NCI-H187 (cell line): Measurements from ENCODE around the gene DUOX1.
A peak's percentile ranks its signal among the peaks of the same experiment; 100 is the strongest.

Experiments used
- DNase-seq, 2 experiments: peaks; one replicate each; lab custom pipeline; 2025; lab: John Stamatoyannopoulos, UW

DUOX1 gene

DNA sequence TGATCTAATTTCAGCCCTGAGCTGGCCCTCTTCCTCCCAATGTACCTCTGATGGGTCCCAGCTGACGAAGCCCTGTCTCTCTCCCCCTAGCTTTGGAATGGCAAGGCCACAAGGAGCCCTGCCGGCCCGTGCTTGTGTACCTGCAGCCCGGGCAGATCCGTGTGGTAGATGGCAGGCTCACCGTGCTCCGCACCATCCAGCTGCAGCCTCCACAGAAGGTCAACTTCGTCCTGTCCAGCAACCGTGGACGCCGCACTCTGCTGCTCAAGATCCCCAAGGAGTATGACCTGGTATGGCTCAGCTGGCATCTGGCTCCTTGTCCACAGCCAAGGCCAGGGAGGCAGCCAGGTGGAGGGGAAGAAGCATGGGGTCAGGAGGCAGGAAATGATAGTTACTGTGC lies 14.2 kb downstream of the DUOX1 start:
- DNase-seq, result no peak

- no peak for DNase-seq
Measured at GRCh38 chr15:45144775-45145174, 15.0 kb downstream of the DUOX1 start.

- DNase-seq, result no peak
Measured at GRCh38 chr15:45146405-45146804, 16.6 kb downstream of the DUOX1 start.

- DNase-seq, result no peak
Measured at GRCh38 chr15:45147606-45148005, 17.8 kb downstream of the DUOX1 start.

- no peak for DNase-seq
Measured at GRCh38 chr15:45148076-45149059, 18.6 kb downstream of the DUOX1 start.

DNA sequence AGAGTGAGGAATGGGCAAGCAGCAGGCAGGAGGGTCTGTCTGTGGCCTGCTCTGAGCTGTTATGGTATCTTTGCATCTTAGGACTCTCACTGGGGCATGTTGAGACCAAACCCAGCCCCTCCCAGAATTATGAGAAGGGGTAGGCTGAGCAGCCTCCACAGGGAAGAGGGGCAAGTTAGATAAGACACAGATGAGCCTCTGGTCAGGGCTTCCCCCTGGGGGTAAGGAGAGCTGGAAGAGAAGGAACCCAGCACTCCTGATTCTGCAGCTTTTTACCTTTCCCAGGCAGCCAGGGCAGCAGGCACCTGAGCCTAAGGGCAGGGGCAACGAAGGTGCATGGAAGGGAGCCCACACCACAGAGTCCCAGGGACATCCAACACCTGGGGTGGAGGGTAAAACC lies 19.3 kb downstream of the DUOX1 start:
- no peak for DNase-seq

DNA sequence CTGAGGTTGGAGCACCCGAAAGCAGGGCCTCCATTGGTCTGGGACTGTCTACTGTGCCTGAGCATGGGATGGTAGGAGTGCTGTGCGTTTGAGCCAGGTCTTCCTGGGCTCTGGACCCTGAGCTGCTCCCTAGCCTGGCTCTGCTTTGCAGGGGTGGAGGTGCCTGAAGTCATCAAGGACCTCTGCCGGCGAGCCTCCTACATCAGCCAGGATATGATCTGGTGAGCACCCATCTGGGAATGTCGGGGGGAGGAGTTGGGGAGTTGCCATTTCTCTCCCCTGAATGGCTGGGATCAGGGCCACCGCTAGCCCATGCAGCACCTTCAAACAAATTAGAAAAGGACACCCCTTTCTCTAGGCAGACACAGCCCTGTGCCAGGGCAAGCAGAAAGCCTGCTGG lies 20.7 kb downstream of the DUOX1 start:
- no peak for DNase-seq

DNA sequence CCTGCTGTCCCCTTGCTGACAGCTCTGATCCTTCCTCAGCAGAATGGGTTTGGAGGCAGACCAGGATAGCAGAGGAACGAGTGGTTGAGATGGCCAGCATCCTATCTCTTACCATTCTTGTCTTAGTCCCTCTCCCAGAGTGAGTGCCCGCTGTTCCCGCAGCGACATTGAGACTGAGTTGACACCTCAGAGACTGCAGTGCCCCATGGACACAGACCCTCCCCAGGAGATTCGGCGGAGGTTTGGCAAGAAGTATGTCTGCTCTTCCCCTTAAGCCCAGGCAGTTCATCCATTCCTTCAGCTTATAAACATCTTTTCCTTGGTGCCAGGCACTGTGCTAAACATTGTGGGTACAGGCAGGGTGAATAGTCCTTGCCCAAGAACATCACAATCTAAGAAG lies 21.2 kb downstream of the DUOX1 start:
- DNase-seq, result no peak

- no peak for DNase-seq
Measured at GRCh38 chr15:45151998-45152828, 22.4 kb downstream of the DUOX1 start.

DNA sequence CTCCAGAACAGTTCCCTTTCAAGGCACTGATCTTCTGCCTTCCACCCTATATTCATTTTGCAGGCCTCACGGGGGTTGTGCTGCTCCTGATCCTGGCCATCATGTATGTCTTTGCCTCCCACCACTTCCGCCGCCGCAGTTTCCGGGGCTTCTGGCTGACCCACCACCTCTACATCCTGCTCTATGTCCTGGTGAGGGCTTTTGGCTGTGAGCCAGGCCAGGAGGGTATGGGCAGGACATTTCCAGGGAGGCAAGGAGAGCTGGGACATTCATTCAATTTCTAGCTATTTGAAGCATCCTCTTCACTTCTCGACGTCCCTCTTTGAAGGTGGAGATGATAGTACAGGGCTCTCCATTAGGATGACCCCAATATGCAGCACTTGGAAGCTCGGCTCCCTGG lies 25.9 kb downstream of the DUOX1 start:
- DNase-seq, result no peak

DNA sequence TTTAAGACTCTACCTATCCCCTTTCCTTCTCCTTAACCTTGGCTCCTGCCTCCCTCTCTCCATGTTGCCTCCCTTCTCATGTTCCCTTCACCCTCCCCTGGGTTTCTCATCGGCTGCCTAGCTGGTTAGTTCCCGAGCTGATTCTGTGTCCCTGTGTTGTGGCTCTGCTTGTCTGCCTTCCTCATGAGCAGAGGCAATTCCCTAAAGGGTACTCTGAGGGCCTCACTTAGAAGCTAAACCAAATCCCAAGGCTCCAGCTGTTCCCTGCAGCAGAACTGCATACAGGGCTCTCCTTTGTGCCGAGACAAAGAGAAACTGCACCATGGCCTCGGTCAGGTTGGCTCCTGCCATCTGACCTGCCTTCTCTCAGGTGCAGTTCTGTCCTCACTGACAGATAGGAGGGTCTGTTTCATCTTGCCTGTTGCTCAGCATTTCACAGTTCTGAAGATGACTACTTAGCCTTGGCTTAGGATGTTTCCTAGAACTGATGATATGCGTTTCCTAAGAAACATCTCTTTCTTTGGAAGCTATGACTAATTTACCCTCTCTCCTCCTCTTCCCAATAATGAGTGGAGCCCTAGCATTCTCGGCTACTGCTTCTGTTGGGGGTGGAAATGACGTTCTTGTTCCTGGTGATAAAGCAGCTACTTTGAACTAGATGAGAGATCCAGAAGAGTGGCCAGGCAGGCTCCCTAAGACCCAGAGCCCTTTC lies 27.1 kb downstream of the DUOX1 start:
- no peak for DNase-seq

- DNase-seq, result no peak
Measured at GRCh38 chr15:45157974-45158373, 28.2 kb downstream of the DUOX1 start.

DNA sequence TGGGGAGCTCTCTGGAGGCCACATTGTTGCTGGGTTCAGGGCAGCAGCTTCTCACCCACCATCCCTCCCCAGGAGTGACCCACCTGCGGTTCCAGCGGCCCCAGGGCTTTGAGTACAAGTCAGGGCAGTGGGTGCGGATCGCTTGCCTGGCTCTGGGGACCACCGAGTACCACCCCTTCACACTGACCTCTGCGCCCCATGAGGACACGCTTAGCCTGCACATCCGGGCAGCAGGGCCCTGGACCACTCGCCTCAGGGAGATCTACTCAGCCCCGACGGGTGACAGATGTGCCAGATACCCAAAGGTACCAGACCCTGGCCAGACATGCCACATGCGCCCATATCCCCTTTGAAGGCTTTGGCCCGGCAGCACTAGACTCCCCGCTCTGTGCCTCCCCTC lies 31.9 kb downstream of the DUOX1 start:
- DNase-seq, result no peak

DNA sequence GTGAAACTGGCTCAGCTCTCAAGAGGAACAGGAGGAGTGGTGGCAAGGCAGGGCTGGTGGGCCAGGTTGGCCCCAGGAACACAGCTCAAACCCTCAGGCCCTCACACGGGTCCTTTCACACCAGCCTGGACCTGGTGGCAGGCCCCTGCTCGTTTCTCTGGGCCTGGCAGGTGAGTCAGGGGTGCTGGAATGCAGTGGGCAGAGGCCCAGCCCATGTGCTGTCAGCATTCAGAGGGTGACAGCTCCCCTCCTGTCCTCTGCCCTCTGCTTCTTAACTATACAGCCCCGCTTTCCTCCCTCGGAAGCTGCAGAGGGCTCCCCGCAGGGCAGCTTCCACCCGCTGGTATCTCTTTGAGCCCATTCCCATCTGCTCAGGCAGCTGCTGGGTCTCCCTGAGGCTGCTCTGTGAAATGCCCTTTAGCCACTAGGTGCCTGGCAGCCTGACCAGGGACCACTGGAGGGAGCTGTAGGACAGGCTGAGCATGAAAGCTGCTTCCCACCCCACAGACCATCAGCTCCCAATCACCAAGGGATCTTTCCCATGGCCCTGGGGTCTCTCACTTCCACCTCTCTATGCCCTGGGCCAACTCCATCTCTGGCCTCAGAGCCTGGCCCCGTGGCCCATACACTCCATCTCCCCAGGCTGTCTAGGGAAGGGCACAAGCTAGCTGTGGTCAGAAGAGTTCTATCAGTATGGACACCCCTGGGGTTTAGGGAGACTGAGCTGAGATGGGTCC lies 33.1 kb downstream of the DUOX1 start:
- peak in 1 of 2 experiments; percentile 22 for DNase-seq

DNA sequence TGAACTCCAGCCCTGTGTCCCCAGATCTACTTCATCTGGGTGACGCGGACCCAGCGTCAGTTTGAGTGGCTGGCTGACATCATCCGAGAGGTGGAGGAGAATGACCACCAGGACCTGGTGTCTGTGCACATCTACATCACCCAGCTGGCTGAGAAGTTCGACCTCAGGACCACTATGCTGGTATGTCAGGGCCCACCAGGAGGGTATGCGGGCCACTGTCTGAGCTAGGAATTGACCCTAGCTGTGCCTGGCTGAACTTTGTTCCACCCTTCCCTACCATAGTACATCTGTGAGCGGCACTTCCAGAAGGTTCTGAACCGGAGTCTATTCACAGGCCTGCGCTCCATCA lies 33.7 kb downstream of the DUOX1 start:
- DNase-seq, result no peak

- no peak for DNase-seq
Measured at GRCh38 chr15:45164914-45165313, 35.1 kb downstream of the DUOX1 start.

DNA sequence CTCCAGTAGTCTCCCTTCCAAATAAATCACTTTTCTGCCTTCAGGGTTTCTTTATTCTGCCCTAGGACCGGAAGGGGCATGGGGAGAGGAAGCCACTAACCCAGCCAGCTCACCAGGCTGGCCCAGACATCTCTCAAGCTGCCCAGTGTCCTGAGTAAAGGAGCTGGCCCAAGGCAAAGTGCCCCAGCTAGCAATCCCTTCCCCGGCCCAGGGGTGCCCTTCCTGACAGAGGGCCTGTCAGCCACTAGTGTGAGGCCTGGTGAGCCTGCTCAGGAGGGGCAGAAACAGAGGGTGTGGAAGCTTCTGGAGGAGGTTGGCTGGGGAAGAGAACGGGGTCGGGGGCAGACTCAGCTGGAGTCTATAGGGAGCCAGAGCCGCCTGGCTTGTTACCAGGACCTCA lies 35.7 kb downstream of the DUOX1 start:
- DNase-seq, result no peak

- peak; percentile 8 to 48 for DNase-seq
Measured at GRCh38 chr15:45166834-45167630, 37.2 kb downstream of the DUOX1 start.

DNA sequence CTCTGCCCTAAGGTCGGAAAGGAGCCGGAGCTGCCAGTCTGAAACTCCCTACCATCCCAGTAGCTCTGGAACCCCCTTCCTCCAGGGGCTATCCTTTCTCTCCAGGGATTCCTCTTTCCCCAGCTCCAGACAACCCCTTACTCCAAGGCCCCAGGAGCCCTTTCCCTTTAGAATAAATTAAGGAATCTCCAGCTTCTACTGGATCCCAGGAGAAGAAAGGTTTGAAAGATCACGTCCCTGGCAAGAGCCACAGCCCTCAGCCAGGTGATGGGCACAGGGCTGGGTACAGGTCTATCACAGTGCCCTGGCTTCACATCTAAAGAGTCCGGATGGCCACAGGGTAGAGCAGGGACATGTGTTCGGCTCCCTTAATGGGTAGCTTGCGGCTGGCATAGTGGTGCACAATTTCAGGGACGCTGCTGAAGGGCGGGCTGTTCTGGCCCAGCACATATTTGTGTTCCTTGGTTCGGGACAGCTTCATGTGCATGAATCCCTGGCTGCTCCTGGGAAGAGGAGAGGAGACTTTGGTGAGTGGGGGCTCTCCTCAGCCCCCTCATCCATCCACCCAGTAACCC lies 37.9 kb downstream of the DUOX1 start:
- DNase-seq, result no peak

DNA sequence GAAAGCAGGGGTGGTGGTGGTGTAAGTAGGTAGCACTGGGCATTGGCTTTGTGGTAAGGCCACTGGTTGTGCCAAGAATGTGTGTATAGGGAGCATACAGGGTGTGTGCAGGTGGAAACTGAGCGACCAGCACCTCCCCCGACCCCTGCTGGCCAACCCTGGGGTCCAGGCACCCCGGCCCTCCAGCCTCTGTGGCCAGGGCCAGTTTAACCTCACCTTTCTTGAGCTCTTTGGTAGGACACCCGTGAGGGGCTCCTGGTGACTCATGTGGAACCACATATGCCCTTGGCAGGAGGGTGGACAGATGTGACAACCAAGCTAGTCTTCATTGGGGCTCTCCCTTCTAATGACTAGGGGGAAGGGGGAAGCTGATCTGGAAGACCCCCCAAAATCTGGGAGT lies 38.5 kb downstream of the DUOX1 start:
- no peak for DNase-seq
